GM19240 (cell line): Measurements from ENCODE around the gene TACC2.

Experiments
- DNase-seq: peaks from one replicate; pipeline ENCODE4 v3.0.0; 2011; ENCODE audit warnings: low spot score; ENCODE audit not compliant: insufficient read length

Gene TACC2

GRCh38 chr10:122245897-122246296, 256.9 kb downstream of the TACC2 start:
- DNase-seq, result no peak

DNA sequence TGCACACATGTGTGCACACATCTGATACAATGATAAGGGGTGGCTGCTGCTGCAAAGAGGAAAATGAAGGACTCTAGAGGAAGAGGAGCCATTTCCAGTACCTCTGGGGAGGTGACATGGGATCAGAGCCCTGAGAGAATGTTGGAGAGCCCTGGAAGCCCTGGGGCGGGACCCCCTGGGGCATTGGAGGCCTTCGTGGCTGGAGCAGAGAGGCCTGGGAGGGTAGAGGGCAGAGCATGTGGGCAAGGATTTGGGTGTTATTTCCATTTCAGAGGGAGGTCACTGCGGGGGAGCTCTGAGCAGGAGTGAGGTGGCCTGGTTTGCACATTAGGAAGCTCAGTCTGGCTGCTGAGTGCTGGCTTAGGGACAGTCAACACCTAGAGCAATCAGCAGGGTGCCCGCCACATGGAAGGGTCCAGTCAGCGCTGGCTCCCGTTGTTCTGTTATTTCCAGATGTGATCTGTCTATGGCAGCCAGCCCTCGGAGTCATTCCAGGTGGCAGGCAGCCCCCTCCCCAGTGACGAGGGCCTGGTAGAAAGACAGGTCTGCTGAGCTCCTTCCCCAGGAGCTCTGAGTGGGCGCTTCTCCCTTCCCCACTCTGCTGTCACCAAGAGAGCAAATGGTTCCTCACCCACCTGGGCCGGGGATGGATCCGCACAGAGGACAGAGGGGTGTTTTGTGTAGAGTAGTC, 258.0 kb downstream of the TACC2 start:
- DNase-seq, result no peak

- no peak for DNase-seq
Observed at GRCh38 chr10:122248356-122249302, 259.7 kb downstream of the TACC2 start.

DNA sequence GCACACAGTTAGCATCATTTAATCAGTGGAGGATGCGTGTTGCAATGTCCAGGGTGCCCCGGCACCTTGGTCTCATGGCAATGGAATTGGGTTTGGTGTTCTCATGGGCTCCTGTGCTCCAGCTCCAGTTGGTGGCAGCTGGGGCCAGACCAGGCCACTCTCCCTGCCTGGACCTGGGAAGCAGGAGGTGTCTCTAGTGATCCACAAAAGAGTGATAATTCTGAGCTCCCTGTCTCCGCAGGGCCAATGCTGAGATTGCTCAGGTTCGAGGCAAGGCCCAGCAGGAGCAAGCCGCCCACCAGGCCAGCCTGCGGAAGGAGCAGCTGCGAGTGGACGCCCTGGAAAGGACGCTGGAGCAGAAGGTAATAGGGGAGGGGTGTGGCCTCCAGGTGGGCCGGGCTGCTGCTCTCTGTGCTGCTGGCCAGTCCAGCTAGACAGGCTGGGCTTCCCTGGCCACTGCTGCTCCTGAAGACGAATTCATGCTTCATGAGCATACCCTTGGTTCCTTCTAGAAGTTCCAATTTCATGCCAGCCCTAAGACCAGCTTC, 260.4 kb downstream of the TACC2 start:
- no peak for DNase-seq

DNA sequence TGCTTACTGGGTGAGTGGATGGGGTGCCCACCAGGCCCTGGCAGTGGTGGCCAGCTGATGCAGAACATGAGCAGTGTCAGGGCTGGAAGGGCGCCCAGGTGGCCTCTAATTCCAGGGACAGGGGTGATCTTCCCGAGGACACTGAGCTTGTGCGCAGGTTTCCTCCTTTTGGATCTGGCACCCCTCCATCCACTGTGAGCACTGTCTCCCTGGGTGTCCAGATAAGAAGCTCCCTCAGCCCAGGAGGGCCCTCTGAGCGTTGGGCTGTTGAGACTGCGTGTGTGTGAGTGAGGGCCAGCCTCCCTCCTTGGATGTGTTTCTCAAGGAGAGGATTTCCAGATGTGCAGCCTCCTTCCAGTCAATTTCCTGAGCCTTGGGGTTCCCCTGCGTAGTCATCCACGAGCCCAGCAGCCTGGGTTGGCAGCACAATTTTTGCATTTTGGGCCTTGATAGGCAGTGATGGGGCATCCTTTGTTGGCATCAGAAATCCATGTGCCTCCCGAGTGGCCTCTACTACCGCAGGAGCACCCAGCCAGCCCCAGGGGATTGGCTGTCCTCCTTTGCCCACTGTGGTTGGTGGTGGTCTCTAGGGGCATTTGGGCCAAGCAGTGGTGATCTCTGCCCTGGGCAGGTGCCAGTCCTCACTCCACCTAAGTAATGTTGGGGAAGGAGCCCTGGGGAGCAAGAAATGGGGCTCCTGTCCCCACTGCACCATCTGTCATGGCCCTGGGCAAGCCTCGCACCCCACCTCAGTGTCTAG, 261.2 kb downstream of the TACC2 start:
- no peak for DNase-seq

DNA sequence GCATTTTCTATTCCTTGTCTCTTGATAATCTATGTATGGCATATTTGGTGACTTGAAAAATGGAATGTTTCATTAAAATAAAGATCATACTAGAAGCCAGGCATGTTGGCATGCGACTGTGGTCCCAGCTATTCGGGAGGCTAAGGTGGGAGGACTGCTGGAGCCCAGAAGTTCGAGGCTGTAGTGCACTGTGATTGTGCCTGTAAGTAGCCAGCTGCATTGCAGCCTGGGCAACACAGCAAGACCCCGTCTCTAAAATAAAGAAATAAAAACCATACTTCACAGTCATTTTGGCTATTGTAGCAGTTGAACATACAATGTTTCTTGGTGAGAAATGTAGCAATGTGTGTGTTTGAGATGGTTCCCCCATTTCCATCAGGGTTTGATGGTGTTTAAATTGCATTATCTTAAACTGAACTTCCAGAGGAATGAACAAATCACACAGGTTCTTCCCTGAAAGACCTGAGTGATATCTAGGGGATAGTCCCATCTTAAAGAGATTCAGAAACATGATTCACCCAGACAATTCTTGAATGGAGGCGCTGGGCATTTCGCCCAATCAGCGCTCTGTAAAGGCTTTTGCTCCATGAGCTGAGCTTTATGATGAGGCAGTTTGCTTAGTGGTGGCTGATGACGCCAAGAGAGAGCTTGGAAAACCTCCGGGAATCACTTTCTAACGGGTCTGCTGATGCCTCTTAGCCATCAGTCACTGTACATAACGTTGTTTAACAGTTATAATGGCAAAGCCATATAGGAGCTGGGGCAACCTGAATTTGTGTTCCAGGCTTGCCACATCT, 262.7 kb downstream of the TACC2 start:
- DNase-seq, result no peak

GRCh38 chr10:122252805-122253204, 263.8 kb downstream of the TACC2 start:
- DNase-seq, result no peak

DNA sequence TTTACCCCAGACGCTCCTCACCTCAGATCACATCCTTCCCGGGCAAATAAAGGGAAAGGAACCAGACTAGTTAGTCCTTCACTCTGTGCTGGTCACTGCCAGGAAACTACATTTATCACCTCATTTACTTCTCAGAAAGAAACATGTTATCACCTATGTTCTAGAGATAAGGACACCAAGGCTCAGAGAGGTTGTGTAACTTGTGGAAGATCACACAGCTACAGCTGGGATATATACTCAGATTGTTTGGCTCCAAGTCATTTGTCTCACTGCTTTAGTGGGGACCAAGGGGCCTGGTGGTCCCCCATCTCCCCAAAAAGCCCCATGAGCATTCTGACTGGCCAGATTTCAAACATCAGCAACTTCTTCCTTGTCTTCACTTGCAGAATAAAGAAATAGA, 264.6 kb downstream of the TACC2 start:
- DNase-seq, result no peak

- DNase-seq, result no peak
Observed at GRCh38 chr10:122254831-122255230, 265.9 kb downstream of the TACC2 start.

- no peak for DNase-seq
Observed at GRCh38 chr10:122255509-122256301, 266.7 kb downstream of the TACC2 start.

DNA sequence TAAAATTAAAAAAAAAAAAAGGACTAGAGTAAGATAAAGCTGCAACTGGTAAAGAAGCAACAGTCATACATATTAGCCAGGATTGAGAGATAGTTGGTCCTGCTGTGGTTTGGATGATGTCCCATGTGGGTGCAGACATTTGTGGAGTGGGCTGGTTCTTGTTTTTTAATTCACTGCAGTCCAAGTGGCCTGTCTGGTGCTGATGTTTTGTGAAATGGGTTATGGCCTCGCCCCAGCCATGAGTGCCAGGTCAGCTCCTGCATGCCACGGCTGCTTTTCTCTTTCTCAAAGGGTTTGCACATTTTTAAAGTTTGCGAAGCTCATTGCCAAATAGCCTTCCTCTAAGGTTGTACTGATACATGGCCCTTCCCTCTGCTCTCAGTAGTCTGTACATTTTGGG, 268.1 kb downstream of the TACC2 start:
- no peak for DNase-seq

DNA sequence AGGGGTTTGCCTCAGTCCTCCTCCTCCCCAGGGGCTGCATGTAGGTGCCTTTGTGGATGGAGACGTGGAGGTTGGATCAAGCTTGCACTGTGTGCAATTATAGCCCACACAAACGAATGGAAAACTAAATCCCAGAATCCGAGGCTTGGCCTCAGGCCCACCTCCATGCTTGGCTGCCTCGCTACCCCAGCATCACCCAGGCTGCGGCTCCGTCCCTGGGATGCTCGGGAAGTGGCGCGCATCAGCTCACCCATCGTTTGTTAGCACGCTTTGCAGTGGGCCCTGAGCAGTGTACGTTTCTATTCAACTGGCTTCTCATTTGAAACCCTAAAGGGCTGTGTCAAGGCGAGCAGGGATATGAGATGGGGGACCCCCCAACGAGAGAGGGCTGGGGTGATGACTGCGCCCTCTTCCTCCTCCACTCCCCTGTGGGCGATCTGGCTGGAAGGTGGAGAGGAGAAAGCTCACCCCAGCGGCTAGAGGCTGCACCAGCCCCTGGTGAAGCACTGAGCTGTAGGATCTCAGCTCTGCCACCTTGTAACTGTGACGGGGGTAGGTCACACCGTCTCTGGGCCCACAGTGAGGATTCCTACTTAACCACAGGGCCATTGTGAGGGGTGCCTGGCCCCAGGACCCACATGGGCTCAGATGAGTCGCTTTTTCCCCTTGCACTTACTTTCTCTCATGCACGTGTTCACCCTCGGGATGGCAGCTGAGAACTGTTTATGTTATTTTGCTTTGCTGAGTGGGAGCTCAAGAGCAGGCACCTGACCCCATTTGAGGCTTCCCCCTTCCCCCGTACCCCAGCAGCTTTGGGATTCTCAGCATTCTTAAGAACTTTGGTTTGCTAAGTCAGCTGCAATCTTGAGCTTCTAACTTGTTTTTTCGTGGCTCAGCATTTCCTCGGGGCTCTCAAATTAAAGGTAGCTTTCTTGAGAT, 269.4 kb downstream of the TACC2 start:
- DNase-seq, result no peak

- DNase-seq, result no peak
Observed at GRCh38 chr10:122259075-122259466, 270.1 kb downstream of the TACC2 start.

GRCh38 chr10:122261584-122261983, 272.6 kb downstream of the TACC2 start:
- DNase-seq, result no peak

DNA sequence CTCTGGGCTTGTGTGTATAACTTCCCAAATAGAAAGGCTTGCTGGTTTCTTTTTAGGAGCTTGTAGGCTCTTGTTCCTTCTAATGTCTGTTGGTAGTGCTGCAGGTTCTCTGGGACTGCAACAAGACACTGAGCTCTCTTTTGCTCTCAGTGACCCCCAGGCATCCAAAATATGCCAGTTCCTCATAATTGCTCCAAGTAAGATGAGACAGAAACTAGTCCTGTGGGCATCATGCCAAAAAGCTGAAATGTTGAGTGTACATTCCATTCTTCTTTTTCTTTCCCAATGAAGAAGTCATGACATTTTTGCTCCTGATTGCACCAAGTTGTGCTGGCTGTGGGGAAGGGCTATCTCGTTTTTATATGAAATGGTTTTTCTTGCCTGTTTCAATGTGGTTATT, 275.0 kb downstream of the TACC2 start:
- no peak for DNase-seq

- DNase-seq, result no peak
Observed at GRCh38 chr10:122264436-122264835, 275.5 kb downstream of the TACC2 start.

- no peak for DNase-seq
Observed at GRCh38 chr10:122264931-122265330, 276.0 kb downstream of the TACC2 start.

DNA sequence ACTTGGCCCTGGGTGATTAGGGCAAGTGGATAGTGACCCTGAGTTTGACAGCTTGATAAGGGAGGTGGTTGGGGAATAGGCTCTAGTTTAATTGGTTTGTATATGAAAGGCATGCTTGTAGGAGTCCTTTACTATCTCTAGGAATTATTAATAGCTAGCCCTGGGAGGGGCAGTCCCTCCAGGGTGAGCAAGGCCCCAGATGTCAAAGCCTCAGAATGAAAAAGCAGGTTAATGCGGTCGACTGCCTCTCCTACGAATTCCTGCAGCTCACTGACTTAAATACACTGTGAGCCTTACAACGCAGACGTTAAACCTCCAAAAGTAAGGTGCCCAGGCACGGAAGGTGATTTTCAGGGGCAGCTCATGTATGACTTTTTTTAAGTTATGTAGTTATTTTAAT, 276.9 kb downstream of the TACC2 start:
- DNase-seq, result no peak
